ENCODE results near the gene FAP.

The FAP gene

GRCh38 chr2:162243294-162243693 lies at the start of gene FAP:
TSS of gene FAP (minus strand) at chr2:162243445. CDS start at chr2:162243327, 118 bp downstream.
- no peak for DNase-seq (ENCODE audit: low spot score)

GRCh38 chr2:162291748-162292147 lies 48.5 kb upstream of the FAP start:
- no peak for DNase-seq (ENCODE audit: low spot score)

- DNase-seq (ENCODE audit: low spot score) = no peak
Observed at GRCh38 chr2:162282765-162283425, 39.6 kb upstream of the FAP start.

GRCh38 chr2:162280654-162281053 lies 37.4 kb upstream of the FAP start:
- DNase-seq (ENCODE audit: low spot score) = no peak

GRCh38 chr2:162277381-162277780 lies 34.1 kb upstream of the FAP start:
- DNase-seq (ENCODE audit: low spot score) = no peak

- DNase-seq (ENCODE audit: low spot score) = no peak
Observed at GRCh38 chr2:162267996-162268395, 24.8 kb upstream of the FAP start.

- DNase-seq (ENCODE audit: low spot score) = no peak
Observed at GRCh38 chr2:162267496-162267895, 24.3 kb upstream of the FAP start.

GRCh38 chr2:162266460-162266760 lies 23.2 kb upstream of the FAP start:
- no peak for DNase-seq (ENCODE audit: low spot score)

GRCh38 chr2:162265666-162266459 lies 22.6 kb upstream of the FAP start:
- DNase-seq (ENCODE audit: low spot score) = no peak

GRCh38 chr2:162261032-162261945 lies 18.0 kb upstream of the FAP start:
- DNase-seq (ENCODE audit: low spot score) = no peak

- DNase-seq (ENCODE audit: low spot score) = no peak
Observed at GRCh38 chr2:162258686-162259085, 15.4 kb upstream of the FAP start.

- DNase-seq (ENCODE audit: low spot score) = no peak
Observed at GRCh38 chr2:162258169-162258568, 14.9 kb upstream of the FAP start.

- no peak for DNase-seq (ENCODE audit: low spot score)
Observed at GRCh38 chr2:162257425-162257824, 14.2 kb upstream of the FAP start.

- no peak for DNase-seq (ENCODE audit: low spot score)
Observed at GRCh38 chr2:162256591-162256991, 13.3 kb upstream of the FAP start.

- no peak for DNase-seq (ENCODE audit: low spot score)
Observed at GRCh38 chr2:162254236-162254871, 11.1 kb upstream of the FAP start.

GRCh38 chr2:162253435-162253834 lies 10.2 kb upstream of the FAP start:
- no peak for DNase-seq (ENCODE audit: low spot score)

- no peak for DNase-seq (ENCODE audit: low spot score)
Observed at GRCh38 chr2:162252153-162252552, 8.9 kb upstream of the FAP start.

- no peak for DNase-seq (ENCODE audit: low spot score)
Observed at GRCh38 chr2:162245781-162246180, 2.5 kb upstream of the FAP start.

- DNase-seq (ENCODE audit: low spot score) = no peak
Observed at GRCh38 chr2:162245061-162245460, 1.8 kb upstream of the FAP start.

GRCh38 chr2:162244541-162245031 lies 1.3 kb upstream of the FAP start:
- peak; percentile 4 for DNase-seq (ENCODE audit: low spot score)

GRCh38 chr2:162243715-162244114 lies 470 bp upstream of the FAP start:
- no peak for DNase-seq (ENCODE audit: low spot score)
